Rectal smooth muscle tissue (tissue), 1 donor: ENCODE data around the gene CIC.
A peak's percentile ranks its signal among the peaks of the same experiment; 100 is the strongest.

Source experiments
- H3K27ac ChIP-seq: one replicate; pipeline ENCODE4 v1.7.0; 2013; ENCODE audit warnings: low read depth, low read length, inconsistent platforms
- H3K27me3 ChIP-seq: one replicate; pipeline ENCODE4 v1.7.0; 2013; ENCODE audit warnings: low read length; ENCODE audit not compliant: control insufficient read depth, insufficient read depth
- H3K36me3 ChIP-seq: one replicate; pipeline ENCODE4 v1.7.0; 2013; ENCODE audit warnings: low read length; ENCODE audit not compliant: control insufficient read depth, insufficient read depth
- H3K4me1 ChIP-seq: one replicate; pipeline ENCODE4 v1.7.0; 2013; ENCODE audit warnings: low read length; ENCODE audit not compliant: control insufficient read depth, insufficient read depth
- H3K4me3 ChIP-seq: one replicate; pipeline ENCODE4 v1.7.0; 2013; ENCODE audit warnings: low read length
- H3K9ac ChIP-seq: one replicate; pipeline ENCODE4 v1.7.0; 2013; ENCODE audit warnings: low read length

The CIC gene

DNA sequence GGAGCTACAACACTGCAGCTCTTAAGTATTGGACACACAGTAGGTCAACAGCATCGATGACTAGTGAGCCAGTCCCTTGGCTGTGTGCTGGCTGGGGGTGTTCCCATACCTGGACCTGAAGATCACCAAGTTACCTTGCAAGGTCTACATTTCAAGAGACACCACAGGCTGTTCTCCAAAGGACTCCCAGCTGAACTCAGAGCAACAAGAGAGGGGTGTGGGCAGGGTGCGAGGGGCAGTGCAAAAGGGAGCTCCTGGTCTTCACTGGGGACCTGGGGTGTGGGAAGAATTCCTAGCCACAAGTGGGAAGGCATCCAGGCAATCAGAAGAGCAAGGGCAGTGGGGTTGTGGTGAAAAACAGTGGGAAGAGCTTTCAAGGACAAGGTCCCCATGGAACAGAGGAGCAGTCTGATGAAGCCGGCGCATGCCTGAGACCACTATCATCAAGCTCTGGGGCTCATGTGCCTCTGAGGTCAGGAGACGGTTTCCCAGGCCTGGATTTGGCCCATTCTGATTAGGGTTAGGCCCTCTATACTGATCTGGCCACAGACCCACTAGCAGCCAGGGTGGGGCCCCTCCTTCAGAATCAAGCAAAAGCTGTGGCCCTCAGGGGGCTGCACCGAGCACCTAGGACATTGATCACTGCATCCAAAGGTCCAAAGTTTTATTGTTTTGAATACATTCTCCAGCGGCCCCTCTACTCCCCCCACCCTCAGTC, 22.0 kb upstream of the CIC start:
- no peaks in the 10 kb centered on the region for H3K27me3 ChIP-seq
- H3K9ac ChIP-seq = no peak overlapping the region
- peaks cover 29% of the 10 kb centered on the region for H3K4me1 ChIP-seq
- no peak overlapping the region for H3K4me3 ChIP-seq
- H3K36me3 ChIP-seq = peaks cover 8% of the 10 kb centered on the region
- H3K27ac ChIP-seq = peak overlapping the region; percentile 75

DNA sequence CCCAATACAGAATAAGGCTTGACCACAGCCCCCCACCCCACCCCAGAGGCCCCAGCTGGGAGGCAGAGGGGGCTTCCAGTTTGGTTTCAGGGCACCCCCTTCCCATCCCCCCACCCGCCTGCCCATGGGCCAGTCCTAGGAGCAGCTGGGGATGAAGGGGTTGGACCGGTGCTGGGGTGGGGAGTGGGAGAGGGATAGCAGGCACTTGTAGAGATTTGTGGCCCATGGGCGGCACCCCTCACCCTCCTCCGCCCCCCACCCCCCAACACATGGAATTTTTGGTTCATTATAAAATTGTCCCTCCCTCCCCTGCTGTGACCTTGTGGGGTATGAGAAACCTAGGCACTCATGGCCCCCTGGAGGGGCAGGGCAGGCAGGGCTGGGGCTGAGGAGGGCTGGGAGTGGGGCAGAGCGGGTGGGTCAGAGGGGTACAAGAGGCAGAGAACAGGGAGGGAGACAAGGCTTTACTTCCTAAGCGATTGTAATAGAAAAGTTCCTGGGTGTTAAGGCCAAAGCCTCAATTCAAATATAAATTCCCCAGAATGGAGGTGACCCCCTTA, 21.3 kb upstream of the CIC start:
- peaks cover 31% of the 10 kb centered on the region for H3K4me1 ChIP-seq

DNA sequence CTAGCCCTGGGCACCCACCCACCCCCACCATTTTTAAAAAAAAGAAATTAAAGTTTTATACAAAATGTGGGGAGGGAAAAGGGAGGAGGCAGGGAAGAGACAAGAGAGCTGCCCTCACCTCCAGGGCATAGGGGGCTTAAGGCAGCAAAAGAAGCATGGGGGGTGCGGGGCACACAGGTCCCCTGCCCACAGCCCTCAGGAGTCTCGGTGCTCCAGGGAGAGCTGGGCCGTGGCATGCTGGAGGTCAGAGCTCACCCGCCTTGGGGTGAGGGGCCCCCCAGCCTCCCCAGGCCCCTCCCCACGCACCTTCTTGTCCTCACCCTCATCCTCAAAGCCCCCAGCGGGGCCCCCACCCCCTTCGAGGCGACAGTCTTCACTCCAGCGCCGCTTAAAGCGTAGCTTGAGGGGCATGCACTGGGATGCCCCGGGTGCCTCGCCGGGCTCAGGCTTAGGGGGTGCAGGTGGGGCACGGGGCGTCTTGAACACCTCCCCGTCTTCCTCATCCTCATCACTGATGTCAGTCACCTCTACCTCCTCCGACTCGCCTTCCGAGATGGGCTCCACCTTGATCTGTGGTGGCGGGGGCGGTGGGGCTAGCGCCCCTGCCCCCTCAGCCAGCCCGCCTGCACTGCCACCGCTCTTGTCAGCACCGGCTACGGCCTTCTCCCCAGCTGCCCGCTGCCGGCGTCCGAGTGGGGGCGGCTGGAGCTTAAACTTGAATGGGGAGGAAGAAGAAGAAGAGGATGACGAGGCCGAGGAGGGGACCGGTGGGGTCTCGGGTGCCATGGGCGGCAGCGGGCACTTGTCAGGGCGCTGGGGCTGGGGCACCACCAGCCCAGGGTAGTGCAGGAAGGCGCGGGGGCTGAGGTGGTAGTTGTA, 20.5 kb upstream of the CIC start:
- H3K4me3 ChIP-seq = no peak overlapping the region
- H3K4me1 ChIP-seq = peaks cover 34% of the 10 kb centered on the region
- H3K27me3 ChIP-seq = no peaks in the 10 kb centered on the region
- H3K36me3 ChIP-seq = peaks cover 8% of the 10 kb centered on the region
- H3K9ac ChIP-seq = no peak overlapping the region
- no peak overlapping the region for H3K27ac ChIP-seq

More for the DNA sequence above, 21.3 kb upstream of the CIC start:
- H3K27me3 ChIP-seq = no peaks in the 10 kb centered on the region
- H3K27ac ChIP-seq = no peak overlapping the region
- H3K4me3 ChIP-seq = no peak overlapping the region
- no peak overlapping the region for H3K9ac ChIP-seq
- H3K36me3 ChIP-seq = peaks cover 8% of the 10 kb centered on the region

DNA sequence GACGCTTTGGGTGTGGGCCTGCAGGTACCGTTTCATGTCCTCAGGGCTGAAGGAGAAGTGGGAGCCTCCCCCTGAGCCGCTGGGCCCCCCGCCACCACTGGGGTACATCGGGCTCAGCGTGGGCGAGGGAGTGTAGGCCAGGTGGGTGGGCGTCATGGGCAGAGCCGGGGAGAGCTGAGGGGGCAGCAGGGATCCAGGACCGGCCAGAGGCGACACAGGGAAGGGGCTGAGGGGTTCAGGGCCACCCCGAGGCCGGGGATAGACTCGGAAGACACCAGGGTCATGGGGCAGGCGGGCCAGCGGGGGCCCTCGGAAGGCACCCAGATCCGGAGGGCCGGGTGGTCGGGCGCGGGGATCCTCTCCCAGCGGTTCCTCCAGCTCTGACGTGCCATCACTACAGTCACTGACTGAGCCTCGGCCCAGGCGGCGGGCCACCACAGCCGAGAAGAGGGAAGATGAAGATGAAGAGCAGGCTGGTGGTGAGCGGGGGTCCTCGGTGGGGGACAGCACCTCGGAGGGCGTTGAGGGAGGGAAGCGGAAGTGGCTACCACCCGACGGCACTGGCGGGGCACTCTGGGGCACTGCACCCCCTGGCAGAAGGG, 19.8 kb upstream of the CIC start:
- H3K4me1 ChIP-seq = peaks cover 34% of the 10 kb centered on the region

DNA sequence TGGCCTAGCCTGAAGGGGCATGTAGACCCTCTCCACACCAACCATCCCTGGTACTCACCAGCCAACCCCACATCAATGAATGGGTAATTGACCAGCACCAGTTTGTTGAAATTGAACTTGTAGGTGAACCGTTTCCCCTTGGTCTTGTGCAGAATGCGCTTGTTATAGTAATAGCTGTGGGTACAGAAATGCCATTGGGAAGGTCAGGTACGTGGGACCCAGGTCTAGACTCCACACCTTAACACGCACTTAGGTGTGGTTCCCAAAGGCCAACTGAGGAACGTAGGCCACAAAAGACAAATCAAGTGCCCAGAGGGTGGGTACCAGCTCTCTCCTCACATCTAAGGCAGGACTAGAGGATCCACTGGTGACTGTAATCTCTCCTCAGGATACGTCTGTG, 19.3 kb upstream of the CIC start:
- peak overlapping the region; percentile 38 for H3K27ac ChIP-seq
- peaks cover 8% of the 10 kb centered on the region for H3K36me3 ChIP-seq
- no peak overlapping the region for H3K4me3 ChIP-seq
- no peaks in the 10 kb centered on the region for H3K27me3 ChIP-seq
- H3K9ac ChIP-seq = no peak overlapping the region
- peaks cover 34% of the 10 kb centered on the region for H3K4me1 ChIP-seq

More for the DNA sequence above, 19.8 kb upstream of the CIC start:
- no peak overlapping the region for H3K27ac ChIP-seq
- no peak overlapping the region for H3K9ac ChIP-seq
- H3K36me3 ChIP-seq = peaks cover 8% of the 10 kb centered on the region
- no peaks in the 10 kb centered on the region for H3K27me3 ChIP-seq
- no peak overlapping the region for H3K4me3 ChIP-seq

GRCh38 chr19:42250183-42250665, 18.8 kb upstream of the CIC start:
- Histone ChIP-seq H3K27ac (peak overlapping the region; percentile 38), H3K9ac (no peak overlapping the region), H3K36me3 (peaks cover 8% of the 10 kb centered on the region), H3K4me1 (peaks cover 34% of the 10 kb centered on the region), H3K27me3 (no peaks in the 10 kb centered on the region), H3K4me3 (peak overlapping the region; percentile 31)

DNA sequence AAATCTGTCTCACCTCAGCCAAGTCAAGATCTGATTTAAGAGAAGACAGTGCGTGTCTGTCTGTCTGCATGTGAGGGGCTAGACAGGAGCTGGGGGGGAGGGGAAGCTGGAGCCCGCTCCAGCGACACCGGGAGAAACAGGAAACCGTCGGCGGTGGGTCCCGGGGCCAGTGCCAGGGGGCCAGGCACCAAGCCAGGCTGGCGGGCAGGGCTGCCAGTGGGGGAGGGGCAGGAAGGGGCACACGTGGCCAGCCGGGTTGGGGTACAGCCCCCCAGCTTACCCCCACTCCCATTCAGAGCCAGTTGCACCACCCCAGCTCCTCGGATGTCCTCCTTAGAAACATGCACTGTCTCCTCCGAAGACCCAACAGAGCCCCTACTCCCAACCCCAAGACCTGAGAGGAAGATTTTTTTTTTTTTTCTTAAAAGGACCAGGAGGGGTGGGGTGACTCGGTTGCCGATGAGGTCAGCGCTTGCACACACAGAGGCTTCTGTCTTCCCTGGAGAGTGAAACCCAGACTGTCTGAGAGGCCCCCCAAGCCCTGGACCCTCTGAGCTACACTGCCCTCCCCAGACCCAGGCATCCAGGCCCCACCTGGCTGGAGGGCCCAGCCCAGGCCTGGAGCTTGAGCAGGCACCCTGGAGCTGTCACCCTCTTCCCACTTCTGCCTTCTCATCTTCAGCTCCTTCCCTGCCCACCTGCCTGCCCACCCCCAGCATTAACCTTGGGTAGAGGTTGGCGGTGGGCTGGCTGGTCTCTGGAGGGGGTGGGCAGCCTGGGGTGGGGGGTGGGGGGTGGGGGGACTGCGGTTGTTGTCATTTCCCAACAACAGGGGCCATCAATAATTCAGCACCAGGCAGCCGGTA, 18.2 kb upstream of the CIC start:
- Histone ChIP-seq H3K4me1 (peaks cover 30% of the 10 kb centered on the region), H3K4me3 (peak overlapping the region; percentile 31), H3K27me3 (no peaks in the 10 kb centered on the region), H3K27ac (peak overlapping the region; percentile 38), H3K9ac (no peak overlapping the region), H3K36me3 (peaks cover 8% of the 10 kb centered on the region)

GRCh38 chr19:42251572-42252358, 17.3 kb upstream of the CIC start:
- H3K4me1 ChIP-seq = peaks cover 27% of the 10 kb centered on the region
- peak overlapping the region; percentile 41 for H3K4me3 ChIP-seq
- no peaks in the 10 kb centered on the region for H3K27me3 ChIP-seq
- H3K27ac ChIP-seq = peak overlapping the region; percentile 99
- H3K9ac ChIP-seq = no peak overlapping the region
- H3K36me3 ChIP-seq = peaks cover 8% of the 10 kb centered on the region

DNA sequence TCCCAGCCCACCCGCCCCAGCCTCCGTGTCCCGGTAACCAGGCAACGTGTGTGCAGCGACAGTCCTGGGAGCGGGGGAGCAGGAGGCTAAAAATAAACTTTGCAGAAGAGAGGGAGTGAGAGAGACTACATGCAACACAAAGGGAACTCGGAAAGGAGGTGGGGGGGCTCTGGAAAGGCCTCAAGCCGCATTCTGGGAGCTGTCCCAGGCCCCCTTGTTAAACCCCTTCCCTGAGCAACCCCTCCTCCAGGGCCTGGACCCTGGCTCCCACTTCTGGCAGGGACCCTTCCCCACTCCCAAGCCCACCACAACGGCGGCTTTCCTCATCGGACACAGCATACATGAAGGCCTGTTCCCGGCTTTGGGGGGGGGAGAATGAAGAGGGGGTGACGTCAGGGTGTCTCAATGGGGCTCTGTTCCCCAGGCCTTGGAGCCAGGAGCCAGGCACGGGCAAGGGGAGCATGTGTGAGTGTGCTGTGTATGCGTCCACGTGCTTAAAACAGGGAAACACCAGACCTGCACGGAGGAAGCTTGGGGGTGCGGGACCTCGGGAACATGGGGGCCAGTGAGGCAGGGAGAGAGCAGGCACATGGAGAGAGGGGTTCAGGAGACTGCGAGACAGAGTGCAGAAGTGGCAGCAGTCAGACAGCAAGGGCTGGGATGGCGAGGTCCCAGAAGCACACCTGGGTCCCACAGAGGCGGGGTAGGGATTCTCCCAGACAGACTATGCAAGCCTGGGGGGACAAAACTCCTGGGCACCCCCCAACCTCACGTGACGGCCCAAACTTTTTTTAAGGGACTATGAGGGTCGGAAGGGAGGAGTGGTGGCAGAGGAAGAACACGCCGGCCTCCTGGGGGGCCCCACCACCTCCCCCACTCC, 16.4 kb upstream of the CIC start:
- Histone ChIP-seq H3K4me1 (peaks cover 27% of the 10 kb centered on the region), H3K9ac (peak overlapping the region; percentile 13), H3K27ac (peak overlapping the region; percentile 99), H3K36me3 (peaks cover 8% of the 10 kb centered on the region), H3K4me3 (peak overlapping the region; percentile 78), H3K27me3 (no peaks in the 10 kb centered on the region)

DNA sequence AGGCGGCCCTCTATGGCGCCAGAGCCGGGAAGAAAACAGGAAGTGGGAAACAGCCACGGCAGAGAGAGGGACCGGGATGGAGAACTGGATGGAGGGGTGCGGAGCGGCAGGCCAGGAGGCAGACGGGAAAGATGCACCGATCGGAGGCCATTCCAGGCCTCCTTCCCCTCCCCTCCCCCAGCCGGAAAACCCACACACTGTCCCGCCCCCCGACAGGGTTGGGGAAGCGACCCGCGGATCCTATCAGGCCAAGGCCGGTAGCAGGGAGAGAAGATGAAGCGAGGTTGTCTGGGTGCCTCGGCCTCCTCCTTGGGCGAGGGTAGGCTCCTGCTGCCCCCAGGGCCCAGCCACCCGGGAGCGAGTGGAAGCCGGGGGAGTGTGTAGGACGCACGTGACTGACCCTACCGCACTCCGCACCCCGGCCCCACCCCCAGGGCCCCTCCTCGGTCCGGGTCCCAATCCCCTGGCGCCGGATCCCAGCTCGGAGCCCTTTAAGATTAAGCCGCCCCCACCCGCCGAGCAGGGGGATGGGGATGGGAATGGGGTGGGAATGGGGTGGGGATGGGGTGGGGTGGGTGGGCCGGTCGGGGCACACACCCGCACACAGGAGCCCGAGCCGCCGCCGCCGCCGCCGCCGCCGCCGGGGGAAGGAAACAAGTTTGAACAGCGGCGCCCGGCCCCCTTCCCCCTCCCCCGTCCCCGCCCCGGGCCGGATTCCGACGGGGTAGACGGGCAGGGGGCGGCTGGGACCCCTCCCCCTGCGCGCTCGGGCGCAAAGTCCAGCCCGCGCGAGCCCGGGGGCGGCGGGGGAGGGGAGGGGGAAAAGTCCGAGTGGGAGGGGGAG, 15.6 kb upstream of the CIC start:
- Histone ChIP-seq H3K36me3 (peaks cover 8% of the 10 kb centered on the region), H3K9ac (peak overlapping the region; percentile 74), H3K4me1 (peaks cover 27% of the 10 kb centered on the region), H3K27me3 (no peaks in the 10 kb centered on the region), H3K4me3 (peak overlapping the region; percentile 91), H3K27ac (peak overlapping the region; percentile 99)
